Stimulated activated CD4-positive, alpha-beta T cell treated with anti-CD3 and anti-CD28 coated beads, TNF-alpha, amount 100 ng/mL, for 4 hours (primary cell): ENCODE data around the gene KRTAP10-9.
"Not testable (repeated sequence)": the region's sequence is repeated elsewhere in the genome, so short reads cannot be mapped to it uniquely, and the experiment has no call there.

Experiments
- DNase-seq, 3 experiments: peaks; one replicate each; pipeline ENCODE4 v3.0.0-alpha.2; 2020; ENCODE audit warnings: low read depth in 3 of 3

The KRTAP10-9 gene

DNA sequence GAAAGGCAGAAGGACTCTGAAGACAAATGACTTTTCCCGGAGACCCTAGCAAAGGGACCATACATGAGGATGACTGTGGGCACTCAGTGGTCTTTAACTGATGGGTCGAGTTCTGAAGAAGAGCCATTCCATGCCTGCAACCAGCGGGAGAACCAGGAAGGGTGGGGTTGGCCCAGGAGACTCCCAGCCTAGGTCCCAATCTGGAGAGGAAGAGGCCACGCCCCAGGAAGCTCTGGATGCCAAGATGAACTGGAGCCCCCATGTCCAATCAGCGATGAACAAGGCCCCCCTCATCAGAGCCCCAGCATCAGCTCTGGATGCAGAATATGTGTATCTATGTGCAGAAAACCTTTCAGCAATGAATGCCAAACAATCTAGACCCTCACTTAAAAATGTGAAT lies 13.9 kb downstream of the KRTAP10-9 start:
- DNase-seq: no peak

DNA sequence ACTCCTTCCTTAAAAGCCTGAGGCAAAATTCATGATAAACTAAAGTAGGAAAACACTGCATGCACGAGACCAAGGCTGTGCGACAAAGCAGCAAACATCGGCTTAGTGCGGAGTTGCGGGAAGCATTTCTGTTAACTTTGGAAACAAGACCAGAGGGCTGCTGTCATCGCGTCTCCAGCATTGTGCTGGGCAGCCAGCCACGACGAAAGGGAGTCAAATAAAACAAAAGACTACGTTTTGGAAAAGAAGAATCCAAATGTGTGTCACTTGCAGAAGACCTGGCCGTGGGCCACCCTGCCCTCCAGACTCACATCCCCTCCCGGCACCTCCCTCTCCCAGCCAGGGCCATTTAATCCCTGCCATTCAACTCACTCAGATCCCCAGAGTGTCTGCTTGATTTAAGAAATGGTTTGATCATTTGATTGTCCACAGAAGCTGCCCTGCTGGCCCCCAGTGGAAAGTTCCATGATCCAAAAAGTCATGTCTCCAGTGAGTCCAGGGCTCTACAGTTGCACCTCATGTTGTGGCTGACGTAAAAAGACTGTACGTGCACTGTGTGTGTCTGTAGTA lies 16.9 kb downstream of the KRTAP10-9 start:
- DNase-seq: no peak

DNA sequence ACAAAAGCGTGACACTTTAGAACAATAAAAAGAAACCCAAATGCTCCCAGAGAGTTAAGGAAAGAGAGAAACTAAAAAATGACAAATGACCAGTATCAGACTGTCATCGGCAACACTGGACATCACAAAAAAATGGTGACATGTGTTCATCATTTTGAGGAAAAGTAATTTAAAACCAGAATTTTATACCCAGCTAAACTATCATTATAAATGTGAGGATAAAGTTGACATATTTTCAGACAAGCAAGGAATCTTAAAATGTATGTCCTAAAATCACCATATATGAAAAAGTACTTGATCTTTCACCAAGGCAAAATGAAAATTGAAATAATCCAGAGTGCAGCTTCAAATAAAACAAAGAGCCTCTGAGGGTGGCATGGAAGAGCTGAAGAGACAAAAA lies 18.0 kb downstream of the KRTAP10-9 start:
- no peak for DNase-seq

DNA sequence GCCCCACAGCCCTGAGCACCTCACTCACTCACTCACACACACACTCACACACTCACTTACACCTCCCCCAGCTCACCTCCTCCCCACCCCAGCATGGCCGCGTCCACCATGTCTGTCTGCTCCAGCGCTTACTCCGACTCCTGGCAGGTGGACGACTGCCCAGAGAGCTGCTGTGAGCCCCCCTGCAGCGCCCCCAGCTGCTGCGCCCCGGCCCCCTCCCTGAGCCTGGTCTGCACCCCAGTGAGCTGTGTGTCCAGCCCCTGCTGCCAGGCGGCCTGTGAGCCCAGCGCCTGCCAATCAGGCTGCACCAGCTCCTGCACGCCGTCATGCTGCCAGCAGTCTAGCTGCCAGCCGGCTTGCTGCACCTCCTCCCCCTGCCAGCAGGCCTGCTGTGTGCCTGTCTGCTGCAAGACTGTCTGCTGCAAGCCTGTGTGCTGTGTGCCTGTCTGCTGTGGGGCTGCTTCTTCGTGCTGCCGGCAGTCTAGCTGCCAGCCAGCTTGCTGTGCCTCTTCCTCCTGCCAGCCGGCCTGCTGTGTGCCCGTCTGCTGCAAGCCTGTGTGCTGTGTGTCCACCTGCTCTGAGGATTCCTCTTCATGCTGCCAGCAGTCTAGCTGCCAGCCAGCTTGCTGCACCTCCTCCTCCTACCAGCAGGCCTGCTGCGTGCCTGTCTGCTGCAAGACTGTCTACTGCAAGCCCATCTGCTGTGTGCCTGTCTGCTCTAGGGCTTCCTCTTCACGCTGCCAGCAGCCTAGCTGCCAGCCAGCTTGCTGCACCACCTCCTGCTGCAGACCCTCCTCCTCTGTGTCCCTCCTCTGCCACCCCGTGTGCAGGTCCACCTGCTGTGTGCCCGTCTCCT lies 19.7 kb downstream of the KRTAP10-9 start, which contains the start of gene KRTAP10-11:
TSS of gene KRTAP10-11 (plus strand) at position 49 of the 856 bp plus-strand sequence. CDS start at position 94, 45 bp downstream.
- not testable (repeated sequence) for DNase-seq

DNA sequence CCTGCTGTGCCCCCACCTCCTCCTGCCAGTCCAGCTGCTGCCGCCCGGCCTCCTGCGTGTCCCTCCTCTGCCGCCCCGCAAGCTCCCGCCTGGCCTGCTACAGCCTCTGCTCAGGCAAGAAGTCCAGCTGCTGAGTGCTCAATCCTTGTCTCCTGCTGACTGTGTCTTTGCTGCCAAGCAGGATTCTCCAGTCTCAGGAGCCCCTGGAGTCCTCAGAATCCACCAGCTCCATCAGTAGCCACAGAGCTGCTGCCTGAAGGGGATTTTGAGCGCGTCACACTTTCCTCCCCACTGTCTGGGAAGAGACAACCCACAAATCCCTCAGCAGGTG lies 20.3 kb downstream of the KRTAP10-9 start:
- no peak for DNase-seq

DNA sequence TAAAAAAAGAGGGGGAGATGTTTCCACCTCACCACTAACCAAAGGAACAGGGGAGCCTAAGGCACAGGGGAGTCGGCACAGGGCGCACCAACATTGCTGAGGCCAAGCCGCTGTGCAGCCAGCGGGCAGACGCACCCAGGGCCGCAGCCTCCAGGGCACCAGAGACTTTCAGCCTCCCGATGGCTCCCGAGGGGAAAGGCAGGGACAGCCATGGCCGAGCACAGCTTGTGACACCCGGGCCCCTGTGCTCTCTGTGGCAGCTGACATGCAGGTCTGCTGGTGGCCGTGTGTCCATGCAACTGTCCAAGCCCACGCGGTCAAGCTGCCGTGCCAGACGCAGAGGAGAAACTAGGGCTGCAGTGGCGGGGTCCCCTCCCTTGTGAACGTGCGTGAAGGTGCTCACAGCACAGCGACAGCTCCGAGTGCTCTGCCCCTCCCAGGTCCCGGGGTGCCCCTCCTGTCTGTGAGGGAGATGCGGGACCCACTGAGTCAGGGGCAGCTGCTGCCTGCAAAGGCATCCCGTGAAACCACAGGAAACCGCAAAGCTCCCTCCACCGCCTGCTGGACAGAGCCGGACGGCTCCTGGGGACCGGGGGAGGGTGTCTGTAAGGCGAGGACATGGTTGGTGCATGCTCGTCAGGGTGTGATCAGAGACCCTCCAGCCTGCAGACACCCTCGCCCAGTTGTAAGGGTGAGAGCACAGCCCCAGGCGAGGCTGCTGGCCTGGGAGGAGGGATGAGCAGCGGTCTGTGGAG lies 21.8 kb downstream of the KRTAP10-9 start:
- no peak for DNase-seq

DNA sequence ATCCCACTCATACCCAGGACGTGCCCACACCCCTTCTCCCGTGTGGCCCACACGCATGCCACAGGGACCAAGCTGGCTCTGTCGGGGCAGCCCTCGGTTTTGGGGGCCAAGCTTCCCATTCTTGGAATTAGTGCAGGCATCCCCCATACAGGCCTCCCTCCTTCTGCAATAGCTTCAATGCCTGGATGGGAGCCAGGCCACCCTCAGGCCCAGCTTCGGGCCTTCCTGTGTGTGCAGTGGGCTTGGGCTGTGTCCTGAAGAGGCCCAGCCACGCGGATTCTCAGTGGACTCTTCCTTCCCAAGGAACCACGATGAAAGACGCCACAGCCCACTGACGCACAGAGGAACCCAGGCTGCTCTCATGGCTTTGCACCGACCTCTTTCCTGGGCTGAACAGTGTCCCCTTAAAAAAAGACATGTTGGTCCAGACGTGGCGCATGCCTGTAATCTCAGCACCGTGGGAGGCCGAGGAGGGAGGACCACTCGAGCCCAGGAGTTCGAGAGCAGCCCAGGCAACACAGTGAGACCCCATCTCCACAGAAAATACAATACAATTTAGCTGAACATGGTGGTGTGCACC lies 22.7 kb downstream of the KRTAP10-9 start:
- DNase-seq: no peak

DNA sequence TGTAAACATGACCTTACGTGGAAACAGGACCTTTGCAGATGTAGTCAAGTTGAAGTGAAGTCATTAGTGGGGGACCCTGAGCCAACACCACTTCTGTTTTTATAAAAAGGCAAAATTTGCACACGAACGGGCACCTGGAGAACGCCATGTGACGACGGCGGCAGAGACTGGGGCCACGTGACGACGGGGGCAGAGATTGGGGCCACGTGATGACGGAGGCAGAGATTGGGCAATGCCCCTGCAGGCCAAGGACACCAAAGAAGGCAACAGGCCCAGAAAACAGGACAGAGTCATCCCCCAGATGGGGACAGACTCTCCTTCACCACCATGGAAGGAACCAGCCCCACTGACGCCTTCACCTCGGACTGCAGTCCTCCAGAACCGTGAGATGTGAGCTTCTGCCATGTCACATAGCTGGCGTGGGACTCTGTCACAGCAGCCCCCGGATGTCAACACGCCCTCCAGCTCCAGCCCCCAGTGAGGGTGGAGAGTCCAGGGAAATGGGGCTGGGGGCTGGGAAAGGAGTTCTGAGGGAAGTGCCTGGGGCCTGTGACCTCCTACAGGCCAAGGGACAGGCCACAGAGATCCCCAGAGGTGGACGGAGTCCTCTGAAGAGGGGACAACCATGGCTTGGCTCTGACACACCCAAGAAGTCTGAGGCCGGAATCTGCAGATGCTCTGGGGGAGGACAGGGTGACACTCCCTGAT lies 23.5 kb downstream of the KRTAP10-9 start:
- no peak for DNase-seq

DNA sequence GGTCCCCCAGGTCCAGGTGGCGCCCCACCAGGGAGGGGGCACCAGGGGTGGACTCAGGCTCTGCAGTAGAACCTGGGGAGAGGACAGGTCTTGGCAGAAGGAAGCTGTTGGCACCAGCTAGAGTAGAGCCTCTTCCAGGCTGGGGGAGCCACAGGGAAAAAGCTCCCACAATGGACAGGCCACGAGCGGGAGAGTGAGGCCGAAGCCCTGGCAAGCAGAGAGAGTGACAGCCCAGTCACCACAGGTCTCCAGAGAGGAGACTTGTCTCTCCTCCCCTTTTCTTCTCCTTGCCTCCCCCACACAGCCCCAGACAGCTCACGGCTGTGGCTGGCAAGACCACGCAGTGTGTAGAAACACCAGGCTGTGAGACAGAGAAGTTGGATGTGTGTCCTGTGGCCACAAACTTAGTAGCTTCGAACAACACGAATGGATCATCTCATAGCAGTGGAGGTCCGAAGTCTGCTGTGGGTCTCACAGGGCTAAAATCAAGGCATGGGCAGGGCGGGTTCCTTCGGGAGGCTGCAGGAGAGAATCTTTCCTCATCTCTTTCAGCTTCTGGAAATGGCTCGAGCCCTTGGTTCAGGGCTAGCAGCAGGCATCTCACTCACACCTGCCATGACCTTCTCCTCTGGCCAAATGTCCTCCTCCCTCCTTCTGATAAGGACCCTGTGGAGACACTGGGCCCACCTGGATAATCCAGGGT lies 24.2 kb downstream of the KRTAP10-9 start:
- no peak for DNase-seq

DNA sequence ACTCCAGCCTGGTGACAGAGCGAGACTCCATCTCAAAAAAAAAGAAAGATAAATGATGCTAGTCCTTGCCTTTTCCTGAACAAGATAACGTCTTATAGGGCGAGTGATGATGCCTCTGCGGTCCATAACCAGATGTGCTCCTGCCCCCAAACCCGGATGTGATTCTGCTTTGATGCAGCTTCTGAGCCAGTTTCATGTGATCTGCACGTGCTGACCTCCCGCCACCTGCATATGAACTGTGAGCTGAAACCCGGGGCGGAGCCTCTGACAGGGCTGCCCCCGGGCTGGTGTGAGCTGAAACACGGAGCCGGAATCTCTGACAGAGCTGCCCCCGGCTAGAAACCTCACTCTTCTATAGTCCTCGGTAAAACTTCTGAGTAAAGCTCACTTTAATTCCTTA lies 26.2 kb downstream of the KRTAP10-9 start:
- no peak for DNase-seq

DNA sequence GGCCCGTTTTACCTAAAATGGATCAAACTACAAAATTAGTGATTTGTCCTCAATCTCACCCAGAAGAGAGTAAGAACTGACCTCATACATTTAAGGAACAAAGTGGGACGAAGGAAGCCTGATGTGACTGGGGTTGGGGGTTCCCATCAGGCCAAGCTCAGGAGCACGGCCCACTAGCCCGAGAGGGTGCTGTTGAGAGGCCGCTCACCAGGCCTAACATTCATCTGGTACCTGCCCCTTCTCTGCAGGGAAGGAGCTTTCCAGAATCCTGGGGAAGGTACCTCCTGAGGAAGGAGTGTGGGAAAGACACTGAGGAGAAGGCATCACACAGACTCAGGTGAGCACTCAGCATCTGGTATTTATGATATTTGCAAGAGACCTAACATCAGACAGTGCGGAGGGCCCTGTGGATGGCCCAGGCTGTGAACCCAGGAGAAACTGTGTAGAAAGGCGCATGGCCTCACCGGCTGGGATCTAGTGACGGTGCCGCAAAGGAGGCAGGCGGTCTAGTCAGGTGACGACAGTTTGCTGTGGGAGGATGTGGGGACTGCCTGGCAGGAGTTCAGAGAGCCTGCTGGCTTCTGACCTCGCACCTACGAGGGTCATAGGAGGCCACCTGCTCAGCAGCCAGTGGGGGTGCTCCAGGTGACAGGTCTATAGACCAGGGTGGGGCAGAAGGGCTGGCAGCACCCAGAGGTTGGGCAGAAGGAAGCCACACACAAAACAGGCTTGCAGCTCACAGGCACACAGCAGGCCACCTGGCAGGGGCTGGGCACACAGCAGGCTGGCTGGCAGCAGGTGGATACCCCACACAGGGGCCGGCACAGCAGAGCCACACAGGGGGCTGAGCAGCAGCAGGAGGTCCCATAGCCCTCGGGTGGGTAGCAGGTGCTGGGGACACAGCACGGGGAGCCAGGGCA lies 27.0 kb downstream of the KRTAP10-9 start:
- DNase-seq: peak in 1 of 3 experiments; percentile 21

DNA sequence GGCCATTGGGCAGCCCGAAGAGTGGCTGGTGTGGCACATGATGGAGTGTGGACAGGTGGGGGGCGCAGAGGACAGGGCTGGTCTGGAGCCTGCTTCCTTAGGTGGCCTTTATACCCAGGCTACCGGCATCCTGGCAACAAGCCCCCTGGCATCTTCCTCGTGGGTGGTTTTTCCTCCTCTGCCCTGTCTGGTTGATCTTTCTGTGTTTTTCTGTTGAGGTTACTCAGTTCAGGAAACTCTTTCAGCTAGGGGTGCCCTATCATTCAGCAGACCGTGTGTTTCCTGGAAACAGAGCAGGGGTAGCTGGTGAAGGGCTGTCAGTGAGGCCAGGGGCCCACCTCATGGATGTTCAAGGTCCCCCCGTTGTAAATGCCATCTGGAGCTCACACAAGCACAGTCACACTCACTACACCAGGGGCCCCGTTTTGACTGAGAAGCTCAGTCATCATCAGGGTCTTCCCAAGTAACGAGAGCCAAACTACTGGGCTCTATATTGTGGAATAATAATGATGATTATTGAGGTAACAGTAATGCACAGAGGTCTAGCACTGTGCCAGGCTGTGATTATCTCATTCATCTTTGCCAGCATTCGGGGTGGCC lies 27.8 kb downstream of the KRTAP10-9 start, which contains the start of gene KRTAP12-4:
TSS of gene KRTAP12-4 (minus strand) at position 84 of the 600 bp plus-strand sequence. CDS start at position 39, 45 bp downstream.
- no peak for DNase-seq

DNA sequence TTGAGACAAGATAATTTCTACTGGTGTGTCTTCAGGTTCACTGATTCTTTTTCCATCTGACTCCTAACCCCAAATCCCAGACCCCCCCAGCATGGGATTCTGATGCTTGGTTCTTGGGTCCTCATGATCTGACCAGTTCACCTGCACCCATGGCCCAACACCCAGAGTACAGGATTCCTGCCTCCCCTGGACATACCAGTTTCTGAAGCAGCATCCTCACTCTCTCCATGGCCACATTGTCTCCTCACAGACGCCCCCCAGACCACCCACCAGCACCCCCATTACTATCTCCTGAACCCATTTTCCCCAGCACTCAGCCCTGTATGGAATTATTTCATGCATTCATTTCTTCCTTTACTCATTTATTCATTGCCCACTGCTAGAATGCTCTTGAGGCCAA lies 30.0 kb downstream of the KRTAP10-9 start:
- DNase-seq: no peak

DNA sequence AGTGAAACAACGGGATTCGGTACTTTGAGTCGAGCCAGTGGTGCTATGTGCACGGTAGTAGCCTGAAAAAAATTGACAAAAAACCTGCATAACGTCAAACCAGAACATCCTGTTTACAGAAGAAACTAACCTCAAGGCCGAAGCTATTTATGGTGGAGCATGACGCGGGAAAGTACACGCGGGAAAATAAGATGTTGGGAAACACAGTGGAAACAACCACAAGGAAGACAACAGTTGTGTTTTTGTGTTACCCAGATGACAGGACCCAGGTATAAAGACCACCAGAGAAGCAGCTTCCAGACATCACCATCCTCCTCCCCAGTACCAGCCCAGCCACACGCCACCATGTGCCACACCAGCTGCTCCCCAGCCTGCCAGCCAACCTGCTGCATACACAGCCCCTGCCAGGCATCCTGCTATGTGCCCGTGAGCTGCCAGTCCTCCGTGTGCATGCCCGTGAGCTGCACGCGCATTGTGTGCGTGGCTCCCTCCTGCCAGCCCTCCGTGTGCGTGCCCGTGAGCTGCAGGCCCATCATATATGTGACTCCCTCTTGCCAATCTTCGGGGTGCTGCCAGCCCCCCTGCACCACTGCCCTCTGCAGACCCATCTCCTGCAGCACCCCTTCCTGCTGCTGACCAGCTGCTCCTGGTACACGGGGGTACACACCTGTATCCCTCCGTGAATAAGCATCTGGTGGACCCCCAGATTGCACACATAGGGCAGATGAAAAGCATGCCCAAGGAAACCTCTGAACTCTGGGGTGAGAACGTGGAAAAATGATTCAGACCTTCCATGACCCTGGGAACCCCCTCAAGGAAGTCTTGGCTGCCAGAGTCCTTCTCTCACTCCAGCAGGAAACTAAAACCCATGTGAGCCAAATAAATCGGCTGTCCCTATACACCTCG lies 31.0 kb downstream of the KRTAP10-9 start, which contains the start of gene KRTAP12-3:
TSS of gene KRTAP12-3 (plus strand) at position 298 of the 906 bp plus-strand sequence. CDS start at position 346, 48 bp downstream.
- no peak for DNase-seq

DNA sequence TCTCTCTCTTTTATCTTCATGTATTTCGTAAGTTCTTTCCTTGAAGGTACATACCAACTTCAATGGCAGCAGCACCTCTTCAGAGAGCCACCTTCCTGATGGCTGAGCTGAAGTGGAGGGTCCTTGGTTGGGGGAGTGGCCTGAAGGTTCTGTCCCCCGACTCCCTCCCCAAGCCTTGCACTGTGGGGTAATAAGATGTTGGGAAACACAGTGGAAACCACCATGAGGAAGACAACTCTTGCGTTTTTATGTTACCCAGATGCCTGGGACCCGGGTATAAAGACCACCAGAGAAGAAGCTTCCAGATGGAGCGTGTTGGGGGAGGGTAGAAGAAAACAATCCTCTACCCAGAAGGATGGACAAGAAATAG lies 31.6 kb downstream of the KRTAP10-9 start:
- no peak for DNase-seq

DNA sequence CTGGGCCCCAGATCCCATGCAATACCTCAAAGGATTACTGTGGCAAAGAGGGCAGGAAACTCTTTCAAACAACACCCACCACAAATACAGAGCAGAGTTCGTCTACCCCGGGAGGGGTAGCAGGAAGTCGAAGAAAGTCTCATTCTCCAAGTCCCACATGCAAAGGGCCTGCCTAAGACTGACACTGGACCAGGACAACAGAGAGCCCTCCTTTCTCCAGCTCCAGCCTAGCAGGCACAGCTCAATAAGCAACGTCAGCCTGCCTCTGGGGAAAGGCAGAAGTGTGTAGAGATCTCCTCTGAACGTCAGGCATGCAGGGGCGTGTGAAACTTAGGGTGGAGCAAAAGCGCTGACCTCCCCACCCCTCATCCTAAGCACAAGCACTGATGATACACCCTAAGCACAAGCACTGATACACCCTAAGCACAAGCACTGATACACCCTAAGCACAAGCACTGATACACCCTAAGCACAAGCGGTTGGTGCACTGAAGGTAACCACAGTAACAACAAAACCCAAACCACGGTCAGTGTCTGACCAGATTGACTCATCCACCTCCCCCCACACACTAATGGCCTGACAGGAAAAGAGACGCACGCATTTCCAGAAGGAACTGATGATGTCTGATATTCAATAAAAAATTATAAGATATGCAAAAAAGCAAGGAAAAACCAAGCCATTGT lies 32.2 kb downstream of the KRTAP10-9 start:
- no peak for DNase-seq

DNA sequence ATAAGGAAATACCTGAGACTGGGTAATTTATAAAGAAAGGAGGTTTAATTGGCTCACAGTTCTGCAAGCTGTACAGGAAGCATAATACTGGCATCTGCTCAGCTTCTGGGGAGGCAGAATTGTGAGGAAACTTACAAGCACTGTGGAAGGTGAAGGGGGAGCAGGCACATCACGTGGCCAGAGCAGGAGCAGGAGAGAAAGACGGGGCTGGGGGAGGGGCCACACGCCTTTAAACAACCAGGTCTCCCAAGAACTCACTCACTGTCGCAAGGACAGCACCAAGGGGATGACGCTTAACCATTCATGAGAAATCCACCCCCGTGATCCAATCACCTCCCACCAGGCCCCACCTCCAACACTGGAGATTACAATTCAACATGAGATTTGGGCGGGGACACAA lies 34.7 kb downstream of the KRTAP10-9 start:
- DNase-seq: not testable (repeated sequence)

DNA sequence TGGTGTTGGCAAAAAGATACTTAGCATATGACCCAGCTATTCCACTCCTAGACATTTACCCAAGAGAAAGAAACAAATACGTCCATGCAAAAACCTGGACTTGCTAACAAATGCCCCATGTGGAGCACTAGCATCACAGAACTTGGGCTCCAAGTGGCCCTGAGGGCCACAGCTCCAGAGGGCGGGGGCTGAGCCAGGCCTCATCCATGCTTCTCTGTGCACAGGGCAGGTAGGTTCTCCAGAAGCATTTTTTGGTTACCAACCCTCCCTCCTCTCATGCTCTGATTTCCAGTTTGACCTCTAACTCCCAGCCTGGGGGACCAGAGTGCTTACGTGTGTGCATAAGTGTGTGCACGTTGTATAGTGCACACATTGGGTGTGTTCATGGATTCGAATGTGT lies 37.8 kb downstream of the KRTAP10-9 start:
- DNase-seq: no peak
